Karpas-422 (cell line): ENCODE data around the gene BAHCC1. TPM values are rescaled to one million over a fixed set of nuclear protein-coding genes. Genes with fewer than 3 reads are reported as not detected.

Experiments used
- DNase-seq: peaks from one replicate; pipeline ENCODE4 v3.0.0-alpha.2; 2015
- H2AFZ ChIP-seq: fragments of 200-600 bp; sonication (generic); 2 replicates; pipeline ENCODE4 v1.6.1; 2014; ENCODE audit warnings: antibody characterized with exemption, low read length, mixed read lengths
- H3K27ac ChIP-seq: fragments of 200-600 bp; sonication (generic); 2 replicates; pipeline ENCODE4 v1.5.1; 2014; ENCODE audit warnings: mild to moderate bottlenecking, low read length, moderate library complexity
- H3K27me3 ChIP-seq: fragments of 200-600 bp; sonication (generic); 2 replicates; pipeline ENCODE4 v1.6.1; 2014; ENCODE audit warnings: low read length, mixed read lengths
- H3K36me3 ChIP-seq: fragments of 200-600 bp; sonication (generic); 2 replicates; pipeline ENCODE4 v1.6.1; 2014; ENCODE audit warnings: low read length, mixed read lengths; ENCODE audit not compliant: insufficient read depth
- H3K4me1 ChIP-seq: fragments of 200-600 bp; sonication (generic); 2 replicates; pipeline ENCODE4 v1.6.1; 2014; ENCODE audit warnings: mild to moderate bottlenecking, low read length, mixed read lengths
- H3K4me2 ChIP-seq: fragments of 200-600 bp; sonication (generic); 2 replicates; pipeline ENCODE4 v1.6.1; 2014; ENCODE audit warnings: low read length, low read depth, mild to moderate bottlenecking; ENCODE audit not compliant: poor library complexity, severe bottlenecking
- H3K4me3 ChIP-seq: fragments of 200-600 bp; sonication (generic); 2 replicates; pipeline ENCODE4 v1.5.1; 2014; ENCODE audit warnings: mild to moderate bottlenecking, antibody characterized with exemption, low read length, mixed read lengths
- H3K79me2 ChIP-seq: fragments of 200-600 bp; sonication (generic); 2 replicates; pipeline ENCODE4 v1.6.1; 2014; ENCODE audit warnings: mild to moderate bottlenecking, low read length, mixed read lengths
- H3K9ac ChIP-seq: fragments of 200-600 bp; sonication (generic); 2 replicates; pipeline ENCODE4 v1.6.0; 2014; ENCODE audit warnings: low read length
- H3K9me2 ChIP-seq: fragments of 200-600 bp; sonication (generic), shearing (Covaris generic); replicated peaks from 2 replicates; pipeline ENCODE4 v1.6.0; 2014; ENCODE audit warnings: mild to moderate bottlenecking, low read length, moderate library complexity; ENCODE audit not compliant: insufficient read depth
- H3K9me3 ChIP-seq: fragments of 300-700, 200-600 bp; sonication (generic); 2 replicates; pipeline ENCODE4 v1.6.1; 2014; ENCODE audit warnings: low read length, mixed read lengths
- H4K20me1 ChIP-seq: fragments of 200-600 bp; sonication (generic); 2 replicates; pipeline ENCODE4 v1.6.1; 2014; ENCODE audit warnings: mild to moderate bottlenecking, antibody characterized with exemption, low read length, low read depth; ENCODE audit not compliant: insufficient read depth
- total RNA-seq: library from RNA; depleted of rRNA; stranded (reverse); fragments of >200 nt; shearing (Covaris generic); gene quantifications from 2 replicates; pipeline ENCODE4 v1.2.3, GENCODE V29; 2014; ENCODE audit warnings: low replicate concordance

Gene BAHCC1
- total RNA-seq, 1 experiment from 2014 or later: not detected

DNA sequence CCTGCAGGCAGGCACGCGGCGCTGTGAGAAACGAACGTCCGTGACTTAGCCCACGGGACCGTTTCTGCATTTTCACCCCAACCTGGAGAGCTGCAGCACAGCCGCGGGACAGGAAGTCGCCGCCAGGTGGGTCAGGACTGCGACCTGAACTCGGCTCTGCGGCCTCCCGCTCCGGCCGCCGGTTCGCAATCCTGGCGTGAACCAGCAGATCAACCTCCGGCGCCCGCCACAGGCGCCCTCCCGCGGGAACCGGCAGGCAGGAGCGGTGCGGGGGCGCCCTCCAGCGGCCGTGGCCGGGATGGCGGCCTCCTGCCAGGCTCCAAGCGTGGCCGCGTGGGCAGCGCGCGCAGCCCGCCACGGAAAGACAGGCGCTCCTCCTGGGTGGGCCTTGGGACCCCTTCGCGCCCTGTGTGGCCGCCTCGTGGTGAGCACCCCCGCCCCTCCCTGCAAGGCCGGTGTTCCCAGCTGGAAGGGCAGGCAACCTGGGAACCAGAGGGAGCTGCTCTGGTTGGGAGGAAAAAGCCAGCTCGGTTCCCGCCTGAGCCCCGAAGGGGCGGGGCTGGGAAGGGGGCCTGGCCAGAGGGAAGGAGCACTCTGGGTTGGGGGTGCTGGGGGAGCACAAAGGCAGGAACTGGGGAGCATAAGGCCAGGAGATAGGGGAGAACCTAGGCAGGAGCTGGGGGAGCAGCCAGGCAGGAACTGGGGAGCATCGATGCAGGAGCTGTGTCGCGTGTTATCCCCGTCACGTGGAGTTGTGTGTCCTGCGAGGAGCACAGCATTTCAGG lies 89.1 kb downstream of the BAHCC1 start:
- H4K20me1 ChIP-seq: no peaks in the 10 kb centered on the region
- H3K9ac ChIP-seq: peak overlapping the region; percentile 63
- no peaks in the 10 kb centered on the region for H3K36me3 ChIP-seq
- H3K79me2 ChIP-seq: no peaks in the 10 kb centered on the region
- peak overlapping the region; percentile 69 for H3K4me2 ChIP-seq
- peak overlapping the region; percentile 51 for H3K4me3 ChIP-seq
- peak overlapping the region; percentile 79 for H2AFZ ChIP-seq
- H3K9me3 ChIP-seq: no peaks in the 10 kb centered on the region
- no peaks in the 10 kb centered on the region for H3K9me2 ChIP-seq
- H3K27ac ChIP-seq: no peak overlapping the region
- H3K4me1 ChIP-seq: peaks cover 9% of the 10 kb centered on the region
- H3K27me3 ChIP-seq: no peaks in the 10 kb centered on the region
- peak; percentile 94 for DNase-seq

- H3K9me3 ChIP-seq: no peaks in the 10 kb centered on the region
- no peaks in the 10 kb centered on the region for H3K79me2 ChIP-seq
- no peak overlapping the region for H2AFZ ChIP-seq
- no peaks in the 10 kb centered on the region for H3K27me3 ChIP-seq
- no peaks in the 10 kb centered on the region for H4K20me1 ChIP-seq
- no peak overlapping the region for H3K27ac ChIP-seq
- no peak overlapping the region for H3K4me2 ChIP-seq
- no peak overlapping the region for H3K9ac ChIP-seq
- H3K4me1 ChIP-seq: peaks cover 9% of the 10 kb centered on the region
- DNase-seq: no peak
- no peaks in the 10 kb centered on the region for H3K9me2 ChIP-seq
- H3K4me3 ChIP-seq: no peak overlapping the region
- H3K36me3 ChIP-seq: no peaks in the 10 kb centered on the region
Observed at GRCh38 chr17:81486199-81486810, 91.0 kb downstream of the BAHCC1 start.

DNA sequence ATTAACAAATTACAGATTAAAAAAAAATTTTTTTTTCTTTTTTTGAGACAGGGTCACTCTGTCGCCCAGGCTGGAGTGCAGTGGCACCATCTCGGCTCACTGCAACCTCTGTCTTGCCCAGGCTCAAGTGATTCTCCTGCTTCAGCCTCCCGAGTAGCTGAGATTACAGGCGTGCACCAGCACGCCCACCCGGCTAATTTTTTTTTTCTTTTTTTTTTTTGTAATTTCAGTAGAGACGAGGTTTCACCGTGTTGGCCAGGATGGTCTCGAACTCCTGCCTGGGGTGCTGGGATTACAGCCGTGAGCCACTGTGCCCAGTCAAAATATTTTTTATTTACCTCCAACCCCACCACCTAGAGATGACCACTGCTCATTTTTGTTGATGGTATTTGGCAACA lies 91.8 kb downstream of the BAHCC1 start:
- Histone ChIP-seq H3K4me2 (no peak overlapping the region), H3K4me1 (peaks cover 9% of the 10 kb centered on the region), H3K36me3 (no peaks in the 10 kb centered on the region), H3K4me3 (no peak overlapping the region), H3K79me2 (no peaks in the 10 kb centered on the region), H4K20me1 (no peaks in the 10 kb centered on the region), H3K9ac (no peak overlapping the region), H2AFZ (no peak overlapping the region), H3K9me2 (no peaks in the 10 kb centered on the region), H3K27ac (no peak overlapping the region), H3K27me3 (no peaks in the 10 kb centered on the region), H3K9me3 (no peaks in the 10 kb centered on the region)
- DNase-seq: no peak

DNA sequence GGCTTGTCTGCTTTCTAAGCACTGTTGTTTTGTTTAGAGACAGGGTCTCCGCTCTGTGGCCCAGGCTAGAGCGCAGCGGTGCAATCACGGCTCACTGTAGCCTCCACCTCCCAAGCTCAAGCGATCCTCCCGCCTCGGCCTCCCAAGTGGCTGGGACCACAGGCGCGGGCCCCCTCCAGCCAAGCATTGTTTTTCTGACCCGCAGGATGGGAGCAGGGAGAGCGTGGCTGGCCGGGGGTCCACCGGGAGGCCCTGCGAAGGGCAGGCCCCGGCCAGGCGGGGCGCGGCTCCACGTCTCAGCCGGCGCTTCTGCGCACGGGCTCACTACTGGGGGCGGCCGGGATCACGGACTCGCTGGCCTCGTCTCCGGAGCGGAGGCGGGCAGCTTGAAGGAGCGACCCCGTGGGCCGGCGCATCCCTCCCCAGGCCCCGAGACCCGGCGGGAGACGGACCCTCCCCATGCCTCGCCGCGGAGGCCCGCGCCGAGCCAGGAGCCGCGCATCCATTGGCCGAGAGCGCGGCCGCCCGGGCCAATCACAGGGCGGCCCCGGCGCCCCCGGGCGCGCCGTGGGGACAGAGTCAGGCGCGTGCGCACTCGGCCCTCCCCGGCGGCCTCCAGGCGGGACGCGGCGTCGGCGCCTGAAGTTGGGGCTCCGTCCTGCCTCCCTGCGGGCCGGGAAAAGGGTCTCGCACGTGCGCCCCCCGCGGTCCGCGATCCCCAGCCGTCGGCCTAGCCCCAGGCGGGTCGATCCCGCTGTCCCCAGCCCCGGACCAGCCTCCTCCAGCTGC lies 92.4 kb downstream of the BAHCC1 start:
- Histone ChIP-seq H3K4me2 (no peak overlapping the region), H3K27ac (no peak overlapping the region), H3K4me1 (peaks cover 9% of the 10 kb centered on the region), H3K79me2 (no peaks in the 10 kb centered on the region), H3K27me3 (no peaks in the 10 kb centered on the region), H3K9ac (no peak overlapping the region), H3K9me3 (no peaks in the 10 kb centered on the region), H2AFZ (no peak overlapping the region), H3K4me3 (no peak overlapping the region), H3K9me2 (no peaks in the 10 kb centered on the region), H3K36me3 (no peaks in the 10 kb centered on the region), H4K20me1 (no peaks in the 10 kb centered on the region)
- no peak for DNase-seq

- H3K4me1 ChIP-seq: peaks cover 9% of the 10 kb centered on the region
- no peaks in the 10 kb centered on the region for H3K9me3 ChIP-seq
- no peak for DNase-seq
- no peaks in the 10 kb centered on the region for H4K20me1 ChIP-seq
- H3K4me2 ChIP-seq: no peak overlapping the region
- H3K36me3 ChIP-seq: no peaks in the 10 kb centered on the region
- no peak overlapping the region for H3K27ac ChIP-seq
- H2AFZ ChIP-seq: no peak overlapping the region
- H3K79me2 ChIP-seq: no peaks in the 10 kb centered on the region
- H3K4me3 ChIP-seq: no peak overlapping the region
- H3K9me2 ChIP-seq: no peaks in the 10 kb centered on the region
- no peak overlapping the region for H3K9ac ChIP-seq
- H3K27me3 ChIP-seq: no peaks in the 10 kb centered on the region
Observed at GRCh38 chr17:81488276-81488860, 93.1 kb downstream of the BAHCC1 start.

- H3K4me3 ChIP-seq: no peak overlapping the region
- H3K79me2 ChIP-seq: no peaks in the 10 kb centered on the region
- H3K27me3 ChIP-seq: no peaks in the 10 kb centered on the region
- H3K36me3 ChIP-seq: no peaks in the 10 kb centered on the region
- no peak for DNase-seq
- H3K4me2 ChIP-seq: no peak overlapping the region
- H3K9me3 ChIP-seq: no peaks in the 10 kb centered on the region
- H3K9ac ChIP-seq: no peak overlapping the region
- H2AFZ ChIP-seq: no peak overlapping the region
- no peak overlapping the region for H3K27ac ChIP-seq
- no peaks in the 10 kb centered on the region for H3K9me2 ChIP-seq
- H3K4me1 ChIP-seq: peaks cover 7% of the 10 kb centered on the region
- no peaks in the 10 kb centered on the region for H4K20me1 ChIP-seq
Observed at GRCh38 chr17:81489012-81489997, 94.0 kb downstream of the BAHCC1 start.

DNA sequence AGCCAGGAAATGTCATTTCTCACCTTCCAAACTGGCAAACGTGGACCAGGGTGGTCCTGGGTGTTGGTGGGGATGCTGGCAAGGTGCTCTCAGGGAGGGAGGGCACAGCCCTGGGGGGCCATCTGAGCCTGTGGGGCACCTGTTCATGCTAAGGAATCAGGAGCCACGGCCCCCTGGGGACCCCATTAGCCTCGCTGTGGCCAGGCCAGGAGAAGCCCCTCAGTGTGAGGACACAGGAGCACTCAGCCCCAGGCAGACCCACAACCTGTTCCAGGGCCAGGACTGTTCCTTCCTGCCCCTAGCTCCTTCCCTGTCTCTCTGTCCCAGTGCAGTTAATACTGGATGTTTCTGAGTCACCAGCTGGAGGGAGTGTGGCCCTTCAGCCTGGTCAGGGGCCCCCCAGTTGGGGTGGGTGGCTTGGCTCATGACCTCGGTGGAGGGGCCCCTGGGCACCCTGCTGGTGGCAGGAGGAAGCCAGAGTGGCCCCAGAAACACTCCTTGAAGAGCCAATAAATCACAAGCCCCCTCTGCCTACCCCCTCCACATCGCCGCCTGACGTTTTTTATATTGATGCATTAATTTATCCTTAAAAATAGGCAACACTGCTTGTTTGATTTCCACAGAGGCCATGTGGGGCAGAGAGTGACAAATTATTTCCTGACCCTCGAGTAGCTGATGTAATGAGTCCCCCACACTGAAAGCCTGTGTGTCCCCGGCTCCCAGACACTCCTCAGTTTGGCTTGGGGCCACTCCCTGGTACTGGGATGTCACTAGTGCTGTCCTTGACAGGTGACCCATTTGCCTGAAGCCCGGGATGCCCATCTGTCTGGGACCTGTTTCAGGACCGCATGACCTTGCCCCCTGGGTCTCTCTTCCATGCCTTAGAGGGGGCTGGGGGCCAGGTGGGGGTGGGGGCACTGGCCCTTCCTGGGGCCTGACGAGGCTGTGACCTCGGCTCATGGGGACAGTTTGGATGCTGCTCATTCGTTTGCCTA lies 95.0 kb downstream of the BAHCC1 start:
- no peaks in the 10 kb centered on the region for H3K9me3 ChIP-seq
- H3K9me2 ChIP-seq: no peaks in the 10 kb centered on the region
- DNase-seq: no peak
- no peaks in the 10 kb centered on the region for H3K27me3 ChIP-seq
- no peak overlapping the region for H3K27ac ChIP-seq
- H3K4me2 ChIP-seq: no peak overlapping the region
- no peak overlapping the region for H3K4me3 ChIP-seq
- H3K9ac ChIP-seq: no peak overlapping the region
- H3K36me3 ChIP-seq: no peaks in the 10 kb centered on the region
- no peak overlapping the region for H2AFZ ChIP-seq
- no peaks in the 10 kb centered on the region for H3K79me2 ChIP-seq
- H3K4me1 ChIP-seq: peaks cover 5% of the 10 kb centered on the region
- H4K20me1 ChIP-seq: no peaks in the 10 kb centered on the region
